GM21529 (cell line): Measurements from ENCODE around the gene GABRR3.
"Not testable (repeated sequence)": the region's sequence is repeated elsewhere in the genome, so short reads cannot be mapped to it uniquely, and the experiment has no call there.

Experiments used
- ATAC-seq: cut with Tn5 transposase; IDR thresholded peaks from one replicate; pipeline ENCODE4 v1.9.1; 2021; ENCODE audit not compliant: unreplicated experiment

The GABRR3 gene

GRCh38 chr3:98022978-98023820, 11.9 kb downstream of the GABRR3 start:
- peak; percentile 70 for ATAC-seq

GRCh38 chr3:98021830-98022560, 13.1 kb downstream of the GABRR3 start:
- peak; percentile 43 for ATAC-seq

- ATAC-seq: no peak
These were observed 14.7 kb downstream of the GABRR3 start for GRCh38 chr3:98020412-98020811.

GRCh38 chr3:98018301-98018700, 16.8 kb downstream of the GABRR3 start:
- no peak for ATAC-seq

- ATAC-seq: no peak
These were observed 20.9 kb downstream of the GABRR3 start for GRCh38 chr3:98014268-98014585.

- no peak for ATAC-seq
These were observed 21.5 kb downstream of the GABRR3 start for GRCh38 chr3:98013411-98014267.

GRCh38 chr3:98012979-98013378, 22.1 kb downstream of the GABRR3 start:
- no peak for ATAC-seq

GRCh38 chr3:98010883-98011449, 24.1 kb downstream of the GABRR3 start:
- not testable (repeated sequence) for ATAC-seq

- no peak for ATAC-seq
These were observed 24.8 kb downstream of the GABRR3 start for GRCh38 chr3:98010194-98010882.

GRCh38 chr3:98008855-98009254, 26.3 kb downstream of the GABRR3 start:
- ATAC-seq: peak; percentile 67

- no peak for ATAC-seq
These were observed 29.7 kb downstream of the GABRR3 start for GRCh38 chr3:98005438-98005837.

- no peak for ATAC-seq
These were observed 30.4 kb downstream of the GABRR3 start for GRCh38 chr3:98004721-98005120.

- peak; percentile 55 for ATAC-seq
These were observed 31.7 kb downstream of the GABRR3 start for GRCh38 chr3:98003306-98003969.

- ATAC-seq: no peak
These were observed 32.4 kb downstream of the GABRR3 start for GRCh38 chr3:98002717-98003116.

GRCh38 chr3:97999994-98000393, 35.1 kb downstream of the GABRR3 start:
- no peak for ATAC-seq

GRCh38 chr3:97999103-97999502, 36.0 kb downstream of the GABRR3 start:
- ATAC-seq: no peak

GRCh38 chr3:97996988-97997387, 38.1 kb downstream of the GABRR3 start:
- no peak for ATAC-seq

GRCh38 chr3:97994328-97994945, 40.7 kb downstream of the GABRR3 start:
- no peak for ATAC-seq

- no peak for ATAC-seq
These were observed 41.6 kb downstream of the GABRR3 start for GRCh38 chr3:97993526-97993925.
